ENCODE data around the gene VANGL2. TPM values are rescaled to one million over a fixed set of nuclear protein-coding genes. Genes with fewer than 3 reads are reported as not detected.

The VANGL2 gene
- total and polyA plus RNA-seq, 7 donors = 0.18 to 0.94 (median 0.44) TPM

- Histone ChIP-seq H3K36me3 (ENCODE audit: insufficient read depth in 1 of 2, low read depth in 1 of 2) (no peaks in the 10 kb centered on the region), H3K27ac (no peak overlapping the region), H3K4me3 (peak overlapping the region; percentile 74), H3K4me1 (peaks cover 4% of the 10 kb centered on the region), H3K27me3 (ENCODE audit: insufficient read depth in 3 of 3, low read length in 2 of 3) (peaks cover 0 to 30% (median 7%) of the 10 kb centered on the region in 3 donors), H3K9me3 (no peaks in the 10 kb centered on the region)
- ATAC-seq (peak; percentile 25 to 59 (median 38)), DNase-seq (no peak)
- intact Hi-C loops (cut with DNase I) = no loop called here
- 5 to 6% (median 5%) methylated on average over 47 to 54 of the region's 55 CpGs for WGBS, 3 donors
- TF ChIP-seq CTCF (IDR thresholded peaks at IDR 0.05) = no peak
Observed at GRCh38 chr1:160400646-160401486, 502 bp downstream of the VANGL2 start.

DNA sequence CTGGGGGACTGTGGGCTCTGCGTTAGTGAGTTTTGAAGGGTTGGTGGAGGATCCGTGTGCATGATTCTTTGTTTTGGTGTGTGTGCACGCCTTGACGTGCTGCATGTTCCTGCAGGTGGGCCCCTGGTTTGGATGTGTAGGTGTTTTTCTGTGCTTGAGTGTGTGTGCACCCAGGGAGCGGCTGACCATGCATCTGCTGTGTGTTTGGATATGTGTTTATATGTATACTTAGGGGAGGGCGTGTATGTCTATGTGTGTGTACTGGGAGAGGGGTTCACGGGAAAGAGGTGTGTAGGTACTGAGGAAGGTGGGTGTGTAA is 1.1 kb downstream of the VANGL2 start:
- 59 to 73% (median 64%) methylated on average over 7 of the region's 7 CpGs for whole genome bisulfite sequencing, 3 donors
- Histone ChIP-seq H3K36me3 (ENCODE audit: insufficient read depth in 1 of 2, low read depth in 1 of 2) (no peaks in the 10 kb centered on the region), H3K9me3 (no peaks in the 10 kb centered on the region), H3K4me3 (peak overlapping the region; percentile 74), H3K27ac (no peak overlapping the region), H3K4me1 (peaks cover 4% of the 10 kb centered on the region), H3K27me3 (ENCODE audit: insufficient read depth in 3 of 3, low read length in 2 of 3) (peaks cover 0 to 30% (median 7%) of the 10 kb centered on the region in 3 donors)
- intact Hi-C loops (cut with DNase I) = no loop called here
- TF ChIP-seq CTCF (IDR thresholded peaks at IDR 0.05) = no peak
- DNase-seq (no peak), ATAC-seq (no peak)

GRCh38 chr1:160402001-160402795 is 1.8 kb downstream of the VANGL2 start:
- no peak for ATAC-seq
- intact Hi-C loops (cut with DNase I) = no loop called here
- Histone ChIP-seq H3K9me3 (no peaks in the 10 kb centered on the region), H3K27ac (no peak overlapping the region), H3K27me3 (ENCODE audit: insufficient read depth in 3 of 3, low read length in 2 of 3) (peaks cover 0 to 30% (median 7%) of the 10 kb centered on the region in 3 donors), H3K4me1 (peaks cover 4% of the 10 kb centered on the region), H3K36me3 (ENCODE audit: insufficient read depth in 1 of 2, low read depth in 1 of 2) (no peaks in the 10 kb centered on the region), H3K4me3 (no peak overlapping the region)
- TF ChIP-seq CTCF (IDR thresholded peaks at IDR 0.05) = no peak
- no peak for DNase-seq
- 50 to 62% (median 56%) methylated on average over 9 of the region's 9 CpGs for WGBS, 3 donors

DNA sequence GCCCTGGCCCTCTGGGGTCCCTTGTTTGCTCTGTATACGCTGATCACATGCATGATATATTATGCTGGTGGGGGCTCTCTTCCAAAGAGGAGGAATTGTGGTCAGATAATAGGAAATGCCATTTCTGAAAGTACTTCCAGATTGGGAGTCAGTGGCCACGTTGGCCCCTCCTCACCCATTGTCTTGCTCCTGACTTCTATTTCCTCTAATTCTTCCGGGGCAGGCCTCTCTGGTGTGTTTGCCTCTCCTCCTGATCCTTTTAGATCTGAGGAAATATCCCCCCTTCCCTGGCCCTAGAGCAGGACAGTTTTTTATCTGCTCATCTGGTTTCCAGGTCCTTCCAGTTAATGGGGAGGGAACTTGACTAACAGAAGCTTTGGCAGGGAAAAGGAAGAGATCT is 2.9 kb downstream of the VANGL2 start:
- Histone ChIP-seq H3K27ac (no peak overlapping the region), H3K36me3 (ENCODE audit: insufficient read depth in 1 of 2, low read depth in 1 of 2) (no peaks in the 10 kb centered on the region), H3K9me3 (no peaks in the 10 kb centered on the region), H3K27me3 (ENCODE audit: insufficient read depth in 3 of 3, low read length in 2 of 3) (peaks cover 0 to 30% (median 7%) of the 10 kb centered on the region in 3 donors), H3K4me3 (no peak overlapping the region), H3K4me1 (peaks cover 4% of the 10 kb centered on the region)
- TF ChIP-seq CTCF (IDR thresholded peaks at IDR 0.05) = no peak
- intact Hi-C loops (cut with DNase I) = no loop called here
- 50 to 67% (median 65%) methylated on average over 3 of the region's 3 CpGs for WGBS, 3 donors
- DNase-seq = no peak
- no peak for ATAC-seq
